ENCODE results near the gene MT1X. TPM values are rescaled to one million over a fixed set of nuclear protein-coding genes. Genes with fewer than 3 reads are reported as not detected.

Gene MT1X
- total RNA-seq, 1 experiment from 2014 or later, result 328 TPM

GRCh38 chr16:56686758-56687157, 4.5 kb downstream of the MT1X start (continued):
- no peak for TF ChIP-seq ZNF532 (CRISPR knock-in tag; IDR thresholded peaks at IDR 0.05; ENCODE audit: borderline replicate concordance)

GRCh38 chr16:56688762-56689161, 6.5 kb downstream of the MT1X start:
- CTCF ChIA-PET, result interaction anchor here (0.9 to 2.3 kb wide), 2 partner anchors 13 to 15 kb away, joined by 3 to 8 read pairs; no protein-coding TSS in a partner anchor
- TF ChIP-seq NFATC4 (CRISPR knock-in tag; IDR thresholded peaks at IDR 0.05) (no peak), TEAD1 (CRISPR knock-in tag; IDR thresholded peaks at IDR 0.05) (no peak), ATF6 (CRISPR knock-in tag; IDR thresholded peaks at IDR 0.05) (no peak), ZNF416 (CRISPR knock-in tag; IDR thresholded peaks at IDR 0.05) (no peak), ZNF425 (CRISPR knock-in tag; conservative IDR thresholded peaks at IDR 0.05) (no peak), NR3C1 (CRISPR knock-in tag; conservative IDR thresholded peaks at IDR 0.05; ENCODE audit: low read depth) (no peak), IRF1 (CRISPR knock-in tag; IDR thresholded peaks at IDR 0.05) (no peak), KAT7 (CRISPR knock-in tag; IDR thresholded peaks at IDR 0.05; ENCODE audit: borderline replicate concordance) (no peak), ZSCAN18 (CRISPR knock-in tag; IDR thresholded peaks at IDR 0.05) (no peak), NFYB (CRISPR knock-in tag; conservative IDR thresholded peaks at IDR 0.05; ENCODE audit: low read depth) (no peak), SOX15 (CRISPR knock-in tag; IDR thresholded peaks at IDR 0.05) (no peak), FOXP4 (CRISPR knock-in tag; IDR thresholded peaks at IDR 0.05) (no peak), E2F5 (CRISPR knock-in tag; IDR thresholded peaks at IDR 0.05) (no peak), ATF3 (CRISPR knock-in tag; conservative IDR thresholded peaks at IDR 0.05) (no peak)
- POLR2A ChIA-PET, result no interaction called here
- no peak for DNase-seq (ENCODE audit: low spot score)
- Mint-ChIP-seq H3K36me3 (peaks cover 23% of the 10 kb centered on the region), H3K9me3 (peaks cover 16% of the 10 kb centered on the region), H3K4me3 (no peak overlapping the region), H3K27ac (no peak overlapping the region), H3K4me1 (peaks cover 15% of the 10 kb centered on the region), H3K27me3 (ENCODE audit: low read depth) (peaks cover 2% of the 10 kb centered on the region; the same call in 1 of the 2 replicates)
- ATAC-seq, result peak; percentile 33; the same call in 1 of the 2 replicates
